ENCODE data around the gene PLOD3.
A peak's percentile ranks its signal among the peaks of the same experiment; 100 is the strongest.
"Not testable (repeated sequence)": the region's sequence is repeated elsewhere in the genome, so short reads cannot be mapped to it uniquely, and the experiment has no call there.

The PLOD3 gene

GRCh38 chr7:101217388-101218235, at the start of gene PLOD3, which contains the start of gene ZNHIT1:
PLOD3 (minus strand) TSS chr7:101217581; CDS start chr7:101217274, 307 bp downstream.
ZNHIT1 (plus strand) TSS chr7:101218165; CDS start chr7:101218196, 31 bp downstream.
- peak; percentile 100 for DNase-seq

- DNase-seq, result no peak
These were observed 48.5 kb upstream of the PLOD3 start for GRCh38 chr7:101265622-101266516.

DNA sequence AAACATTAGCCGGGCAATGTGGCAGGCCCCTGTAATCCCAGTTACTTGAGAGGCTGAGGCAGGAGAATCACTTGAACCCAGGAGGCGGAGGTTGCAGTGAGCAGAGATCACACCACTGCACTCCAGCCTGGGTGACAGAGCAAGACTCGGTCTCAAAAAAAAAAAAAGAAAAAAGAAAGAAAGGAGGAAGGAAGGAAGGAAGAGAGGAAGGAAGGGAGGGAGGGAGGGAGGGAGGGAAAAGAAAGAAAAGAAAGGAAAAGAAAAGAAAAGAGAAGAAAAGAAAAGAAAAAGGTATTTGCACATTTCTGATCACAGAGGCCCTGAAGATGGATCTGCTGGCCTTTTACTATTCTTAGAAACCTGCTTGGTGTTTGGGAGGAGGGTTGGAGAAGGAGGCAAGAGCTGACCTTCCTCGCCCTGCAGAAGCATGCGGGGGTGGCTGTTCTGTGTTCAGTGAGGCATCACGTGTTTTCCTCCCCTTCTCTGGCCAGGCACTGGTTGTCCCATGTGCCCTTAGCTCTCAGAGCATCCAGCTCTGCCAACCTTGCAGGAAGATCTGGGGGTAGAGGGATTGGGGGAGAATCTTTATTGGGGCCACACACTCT, 46.8 kb upstream of the PLOD3 start:
- DNase-seq, result not testable (repeated sequence)

DNA sequence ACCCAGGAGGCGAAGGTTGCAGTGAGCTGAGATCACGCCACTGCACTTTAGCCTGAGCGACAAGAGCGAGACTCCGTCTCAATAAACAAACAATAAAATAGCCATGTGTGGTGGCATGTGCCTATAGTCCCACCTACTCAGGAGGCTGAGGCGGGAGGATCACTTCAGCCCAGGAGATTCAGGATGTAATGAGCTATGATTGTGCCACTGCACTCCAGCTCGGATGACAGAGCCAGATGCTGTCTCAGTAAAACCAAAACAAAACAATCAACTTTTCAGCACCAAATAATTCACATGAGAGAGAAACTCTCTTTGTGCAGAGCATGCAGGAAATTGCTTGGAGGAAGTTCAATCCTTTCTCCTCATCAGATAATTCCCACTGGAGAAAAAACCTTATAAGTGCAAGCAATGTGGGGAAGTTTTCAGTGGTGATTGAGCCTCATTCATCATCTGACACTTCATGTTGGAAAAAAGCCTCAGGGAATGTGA, 40.9 kb upstream of the PLOD3 start:
- no peak for DNase-seq

GRCh38 chr7:101255796-101256195, 38.4 kb upstream of the PLOD3 start:
- DNase-seq, result no peak

DNA sequence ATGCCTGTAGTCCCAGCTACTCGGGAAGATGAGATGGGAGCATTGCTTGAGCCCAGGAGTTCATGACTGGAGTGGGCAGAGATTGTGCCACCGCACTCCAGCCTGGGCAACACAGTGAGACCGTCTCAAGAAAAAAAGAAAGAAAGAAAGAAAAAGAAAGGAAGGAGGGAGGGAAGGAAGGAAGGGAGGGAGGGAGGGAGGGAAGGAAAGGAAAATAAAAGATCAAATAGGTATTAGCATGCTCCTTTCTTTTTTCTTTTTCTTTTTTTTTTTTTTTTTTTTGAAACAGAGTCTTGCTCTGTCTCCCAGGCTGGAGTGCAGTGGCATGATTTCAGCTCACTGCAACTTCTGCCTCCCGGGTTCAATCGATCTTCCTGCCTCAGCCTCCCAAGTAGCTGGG, 35.8 kb upstream of the PLOD3 start:
- not testable (repeated sequence) for DNase-seq

GRCh38 chr7:101251871-101252659, 34.7 kb upstream of the PLOD3 start:
- DNase-seq, result peak; percentile 99

DNA sequence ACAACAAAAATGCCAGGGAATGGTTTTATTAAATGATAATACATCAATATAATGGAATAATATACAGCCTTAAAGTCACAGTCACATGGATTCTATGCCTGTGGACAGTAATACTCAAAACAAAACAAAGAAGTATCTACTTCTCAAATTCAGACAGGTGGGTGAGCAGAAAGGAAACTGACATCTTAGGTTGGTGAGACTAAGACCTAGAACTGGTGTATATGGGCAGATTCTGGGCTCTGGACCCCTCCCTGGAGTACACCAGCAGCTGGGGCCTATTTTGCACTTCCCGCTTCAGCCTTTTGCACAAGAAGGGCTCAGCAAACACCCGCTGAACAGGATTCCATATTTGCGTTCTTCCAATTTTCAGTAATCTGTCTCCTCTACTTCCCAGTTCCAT, 32.9 kb upstream of the PLOD3 start:
- DNase-seq, result no peak

DNA sequence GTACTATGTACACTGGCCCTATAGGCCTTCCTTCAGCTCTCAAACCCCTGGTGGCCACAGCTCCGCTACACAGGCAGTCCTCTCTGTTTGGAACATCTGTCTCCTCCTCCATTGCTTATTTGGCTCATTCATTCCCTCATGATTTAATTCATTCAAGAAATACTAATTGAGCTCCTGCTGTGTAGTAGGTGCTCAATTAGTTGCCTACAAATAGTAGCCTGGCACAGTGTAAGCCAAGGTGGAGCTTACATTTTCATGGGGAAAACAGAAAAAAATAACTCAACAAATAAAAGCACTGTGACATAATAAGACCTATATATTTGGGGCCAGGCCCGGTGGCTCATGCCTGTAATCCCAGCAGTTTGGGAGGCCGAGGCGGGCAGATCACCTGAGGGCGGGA, 30.9 kb upstream of the PLOD3 start:
- no peak for DNase-seq

DNA sequence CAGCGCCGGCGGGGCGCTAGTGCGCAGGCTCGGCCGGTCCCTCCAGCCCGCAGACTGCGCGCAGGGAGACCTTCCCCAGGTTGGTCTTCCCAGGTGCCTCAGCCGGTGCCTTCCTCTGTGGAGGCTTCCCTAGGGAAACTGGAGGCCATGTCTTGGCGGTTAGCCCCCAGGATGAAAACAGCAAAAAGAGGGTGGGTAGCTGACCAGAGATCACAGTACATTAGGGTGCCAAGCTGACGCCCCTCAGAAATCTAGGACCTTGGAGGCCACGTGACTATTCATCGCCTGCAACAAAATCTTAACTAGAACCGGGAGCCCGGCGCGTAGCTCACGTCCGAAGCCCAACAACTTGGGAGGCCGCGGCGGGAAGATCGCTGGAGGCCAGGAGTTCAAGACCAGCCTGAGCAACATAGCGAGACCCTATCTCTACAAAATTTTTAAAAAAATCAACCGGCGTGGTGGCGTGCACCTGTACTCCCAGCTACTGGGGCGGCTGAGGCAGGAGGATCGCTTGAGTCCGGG, 27.8 kb upstream of the PLOD3 start:
- DNase-seq, result no peak

DNA sequence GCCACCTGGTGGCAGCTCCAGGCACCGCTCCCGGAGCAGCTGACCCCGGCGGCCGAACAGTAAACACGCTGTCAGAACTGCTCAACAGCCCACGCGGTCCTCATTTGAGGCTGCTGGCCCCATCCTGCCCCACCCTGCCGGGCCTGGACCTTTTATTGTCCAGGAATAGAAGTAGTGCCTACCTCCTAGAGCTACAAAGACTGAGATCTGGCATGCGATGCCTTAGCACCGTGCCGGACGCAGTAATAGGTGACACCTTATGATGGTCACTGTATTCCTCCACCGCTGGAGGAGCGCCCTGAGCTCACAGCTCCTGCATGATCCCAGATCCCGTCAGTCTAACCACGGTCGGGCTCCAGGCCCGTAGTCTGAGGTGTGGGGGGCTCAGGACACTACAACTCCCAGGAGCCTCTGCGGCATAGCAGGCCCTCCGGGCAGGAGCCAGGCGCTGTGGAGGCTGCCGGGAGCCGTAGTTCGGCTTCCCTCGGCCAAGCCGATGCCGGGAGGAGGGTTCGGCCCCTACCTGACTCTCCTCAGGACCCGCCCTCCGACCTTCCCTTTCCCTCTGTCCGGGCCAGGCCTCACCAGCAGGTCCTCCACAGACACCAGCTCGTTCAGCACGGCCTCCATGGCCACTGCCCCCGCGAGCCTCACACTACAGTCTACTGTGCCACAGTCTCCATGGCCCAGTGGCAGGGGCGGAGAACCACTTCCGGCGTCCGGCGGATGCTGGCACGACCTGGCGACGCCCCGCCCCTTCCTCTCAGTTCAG, 27.2 kb upstream of the PLOD3 start, which contains the start of gene FIS1:
FIS1 (minus strand) TSS at position 707 of the 772 bp plus-strand sequence; CDS start at position 630, 77 bp downstream.
- DNase-seq, result peak; percentile 97

GRCh38 chr7:101243646-101244374, 26.4 kb upstream of the PLOD3 start:
- DNase-seq, result no peak

DNA sequence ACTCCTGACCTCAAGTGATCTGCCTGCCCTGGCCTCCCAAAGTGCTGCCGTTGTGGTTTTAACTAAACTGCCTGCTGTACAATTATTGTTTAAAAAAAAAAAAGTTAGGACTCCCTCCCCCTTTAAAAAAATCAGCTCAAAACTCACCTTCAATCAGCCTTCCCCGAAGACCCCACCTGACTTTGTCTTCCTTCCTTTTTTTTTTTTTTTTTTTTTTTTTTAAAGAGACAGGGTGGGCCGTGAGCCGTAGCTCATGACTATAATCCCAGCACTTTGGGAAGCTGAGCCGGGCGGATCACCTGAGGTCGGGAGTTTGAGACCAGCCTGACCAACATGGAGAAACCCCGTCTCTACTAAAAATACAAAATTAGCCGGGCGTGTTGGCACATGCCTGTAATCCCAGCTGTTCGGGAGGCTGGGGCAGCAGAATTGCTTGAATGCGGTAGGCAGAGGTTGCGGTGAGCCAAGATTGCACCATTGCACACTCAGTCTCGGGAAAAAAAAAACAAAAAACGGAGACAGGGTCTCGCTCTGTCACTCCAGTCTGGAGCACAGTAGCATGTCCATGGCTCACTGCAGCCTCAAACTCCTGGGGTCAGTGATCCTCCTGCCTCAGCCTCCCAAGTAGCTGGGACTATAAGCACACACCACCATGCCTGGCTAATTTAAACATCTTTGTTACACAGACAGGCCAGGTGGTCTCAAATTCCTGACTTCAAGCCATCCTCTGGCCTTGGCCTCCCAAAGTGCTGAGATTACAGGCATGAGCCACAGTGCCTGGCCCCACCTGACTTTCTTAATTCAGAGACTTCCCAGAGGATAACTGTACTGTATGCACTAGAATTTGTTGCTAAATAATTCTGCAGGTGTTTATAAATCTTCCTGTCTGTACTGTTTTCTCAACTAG, 24.3 kb upstream of the PLOD3 start:
- DNase-seq, result no peak

DNA sequence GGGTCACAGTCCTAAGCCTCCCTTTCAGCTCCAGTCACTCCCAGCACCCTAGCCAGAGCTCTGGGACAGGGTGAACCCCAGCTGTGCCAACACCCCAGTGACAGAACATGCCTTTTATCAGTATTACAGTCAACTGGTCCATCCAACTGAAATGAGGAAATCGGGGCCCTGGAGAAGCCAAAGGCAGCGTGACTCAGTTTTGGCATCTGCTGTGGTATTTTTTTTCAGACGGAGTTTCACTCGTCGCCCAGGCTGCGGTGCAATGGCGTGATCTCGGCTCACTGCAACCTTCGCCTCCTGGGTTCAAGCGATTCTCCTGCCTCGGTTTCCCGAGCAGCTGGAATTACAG, 23.6 kb upstream of the PLOD3 start:
- no peak for DNase-seq

DNA sequence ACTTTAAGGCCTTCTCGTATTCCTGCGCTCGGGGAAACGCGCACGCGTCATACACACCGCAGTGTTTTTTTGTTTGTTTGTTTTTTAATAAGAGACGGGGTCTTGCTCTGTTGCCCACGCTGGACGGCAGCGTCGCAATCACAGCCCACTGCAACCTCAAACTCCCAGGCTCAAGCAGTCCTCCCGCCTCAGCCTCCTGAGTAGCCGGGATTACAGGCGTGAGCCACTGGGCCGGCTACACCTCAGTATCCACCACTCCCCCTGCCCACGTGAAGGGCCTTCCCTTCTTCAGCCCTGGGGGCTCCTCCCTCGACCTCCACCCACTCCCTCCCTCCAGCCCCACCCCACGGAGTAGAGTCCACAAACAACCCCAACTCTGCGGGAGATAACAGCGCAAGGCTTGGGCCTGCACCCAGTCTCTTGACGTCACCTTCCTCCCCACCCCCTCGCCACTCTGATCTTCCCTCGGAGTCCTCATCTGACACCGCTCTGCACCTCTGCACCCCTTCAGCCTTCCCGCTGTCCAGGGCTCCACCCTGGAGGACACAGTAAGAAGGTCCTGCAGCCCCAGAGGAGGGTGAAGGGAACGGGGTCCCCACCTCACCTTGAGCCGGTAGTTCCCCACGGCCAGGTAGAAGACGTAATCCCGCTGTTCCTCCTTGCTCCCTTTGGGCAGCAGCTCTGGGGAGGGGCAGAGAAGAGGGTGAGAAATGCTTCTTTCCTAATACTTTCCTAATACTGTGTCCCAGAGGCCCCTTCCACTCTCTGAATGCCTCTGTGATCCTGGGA, 23.0 kb upstream of the PLOD3 start:
- no peak for DNase-seq

- no peak for DNase-seq
These were observed 22.5 kb upstream of the PLOD3 start for GRCh38 chr7:101239951-101240220.

- DNase-seq, result no peak
These were observed 22.0 kb upstream of the PLOD3 start for GRCh38 chr7:101239191-101239950.

Data from eye (tissue), 1 donor.